IMR-90 (cell line): ENCODE data around the gene PPP1R12B. TPM values are rescaled to one million over a fixed set of nuclear protein-coding genes. Genes with fewer than 3 reads are reported as not detected.
"Not testable (repeated sequence)": the region's sequence is repeated elsewhere in the genome, so short reads cannot be mapped to it uniquely, and the experiment has no call there.

Experiments used
- ATAC-seq: fragments of 200-7000 bp; cut with Tn5 transposase; 2 replicates; pipeline ENCODE4 v1.9.1; 2020; ENCODE audit warnings: low read depth, mild to moderate bottlenecking, moderate library complexity
- BruUV-seq: library from RNA; stranded (reverse); fragments of 400-500 nt; replicated peaks from 2 replicates; lab custom pipeline; 2021; lab: Mats Ljungman, UMichigan
- CTCF ChIA-PET: fragments of 300-600 bp; formaldehyde crosslinking; extraction: SDS; loops from one replicate; lab custom pipeline; 2021; ENCODE audit warnings: antibody characterized with exemption; lab: Yijun Ruan, JAX
- POLR2A ChIA-PET: fragments of 300-600 bp; sonication (Branson Sonifier 250); formaldehyde crosslinking; loops from one replicate; lab custom pipeline; 2022; ENCODE audit warnings: antibody characterized with exemption; ENCODE audit not compliant: unreplicated experiment; lab: Charles Lee
- DNase-seq: peaks from one replicate; pipeline ENCODE4 v3.0.0; 2013
- H2AFZ ChIP-seq: replicated peaks from 2 replicates; pipeline ENCODE3; 2013; ENCODE audit warnings: low read length, mild to moderate bottlenecking; ENCODE audit not compliant: poor library complexity
- H2AK5ac ChIP-seq: 2 replicates; pipeline ENCODE4 v1.6.1; 2013; ENCODE audit warnings: low read depth, low read length, inconsistent platforms
- H2AK9ac ChIP-seq: replicated peaks from 2 replicates; pipeline ENCODE3; 2013; ENCODE audit warnings: mild to moderate bottlenecking, low read depth, low read length, moderate library complexity; ENCODE audit not compliant: poor library complexity
- H2BK120ac ChIP-seq: 2 replicates; pipeline ENCODE4 v1.6.1; 2013; ENCODE audit warnings: low read depth, low read length, inconsistent platforms
- H2BK15ac ChIP-seq: 3 replicates; pipeline ENCODE4 v1.6.1; 2013; ENCODE audit warnings: low read depth, low read length, inconsistent platforms
- H2BK20ac ChIP-seq: 2 replicates; pipeline ENCODE4 v1.6.1; 2013; ENCODE audit warnings: low read depth, mild to moderate bottlenecking, inconsistent platforms, low read length, moderate library complexity
- H2BK5ac ChIP-seq: 2 replicates; pipeline ENCODE4 v1.6.1; 2013; ENCODE audit warnings: mild to moderate bottlenecking, low read depth, low read length, inconsistent platforms; ENCODE audit not compliant: poor library complexity, severe bottlenecking
- H3K14ac ChIP-seq: replicated peaks from 2 replicates; pipeline ENCODE4 v1.6.1; 2013; ENCODE audit warnings: low read depth, low read length, inconsistent platforms
- H3K18ac ChIP-seq: 2 replicates; pipeline ENCODE4 v1.6.1; 2013; ENCODE audit warnings: low read depth, low read length, control low read depth
- H3K23ac ChIP-seq: 2 replicates; pipeline ENCODE4 v1.6.1; 2013; ENCODE audit warnings: low read depth, low read length, inconsistent platforms
- H3K27ac ChIP-seq: 2 replicates; pipeline ENCODE4 v1.5.1; 2013; ENCODE audit warnings: mild to moderate bottlenecking, control low read depth, low read length; ENCODE audit not compliant: insufficient read depth
- H3K27me3 ChIP-seq: 2 replicates; pipeline ENCODE4 v1.6.1; 2013; ENCODE audit warnings: low read length; ENCODE audit not compliant: control insufficient read depth, insufficient read depth
- H3K36me3 ChIP-seq: 2 replicates; pipeline ENCODE4 v1.6.1; 2013; ENCODE audit warnings: low read length, mixed read lengths; ENCODE audit not compliant: control insufficient read depth, insufficient read depth
- H3K4ac ChIP-seq: 2 replicates; pipeline ENCODE4 v1.6.1; 2013; ENCODE audit warnings: low read depth, low read length, inconsistent platforms
- H3K4me1 ChIP-seq: 2 replicates; pipeline ENCODE4 v1.6.1; 2013; ENCODE audit warnings: low read length, mixed read lengths; ENCODE audit not compliant: control insufficient read depth, insufficient read depth
- H3K4me2 ChIP-seq: 2 replicates; pipeline ENCODE4 v1.6.1; 2013; ENCODE audit warnings: low read depth, mild to moderate bottlenecking, control low read depth, low read length, moderate library complexity
- H3K4me3 ChIP-seq: 2 replicates; pipeline ENCODE4 v1.5.1; 2013; ENCODE audit warnings: low read depth, mild to moderate bottlenecking, control low read depth, low read length, moderate library complexity; ENCODE audit not compliant: insufficient read depth
- H3K56ac ChIP-seq: 2 replicates; pipeline ENCODE4 v1.6.1; 2013; ENCODE audit warnings: low read length, inconsistent platforms; ENCODE audit not compliant: insufficient read depth; ENCODE audit errors: extremely low read depth
- H3K79me1 ChIP-seq, 2 experiments: 2 replicates each; pipeline ENCODE4 v1.6.1; 2013; ENCODE audit warnings: low read length in 2 of 2, inconsistent platforms in 1 of 2, low read depth in 1 of 2
- H3K9ac ChIP-seq: 2 replicates; pipeline ENCODE4 v1.6.1; 2013; ENCODE audit warnings: low read depth, low read length, control low read depth
- H3K9me1 ChIP-seq: 2 replicates; pipeline ENCODE4 v1.6.1; 2013; ENCODE audit warnings: low read length, inconsistent platforms; ENCODE audit not compliant: insufficient read depth
- H3K9me3 ChIP-seq: 2 replicates; pipeline ENCODE4 v1.6.1; 2013; ENCODE audit warnings: low read length; ENCODE audit not compliant: control insufficient read depth, insufficient read depth
- H4K20me1 ChIP-seq: 2 replicates; pipeline ENCODE4 v1.6.1; 2013; ENCODE audit warnings: low read length, inconsistent platforms; ENCODE audit not compliant: insufficient read depth
- H4K5ac ChIP-seq: 2 replicates; pipeline ENCODE4 v1.6.1; 2013; ENCODE audit warnings: mild to moderate bottlenecking, low read depth, low read length, control low read depth
- H4K8ac ChIP-seq, 2 experiments: 2 replicates each; pipeline ENCODE4 v1.6.1; 2013; ENCODE audit warnings: low read depth in 2 of 2, low read length in 2 of 2, control low read depth in 1 of 2, inconsistent platforms in 1 of 2
- H4K91ac ChIP-seq: 2 replicates; pipeline ENCODE4 v1.6.1; 2013; ENCODE audit warnings: low read depth, low read length, inconsistent platforms; ENCODE audit not compliant: insufficient read depth
- CEBPB ChIP-seq: IDR thresholded peaks from 2 replicates; pipeline ENCODE4 v1.6.1; 2012; ENCODE audit warnings: low read depth, low read length, improper control_type of control experiment
- CHD1 ChIP-seq: IDR thresholded peaks from 2 replicates; pipeline ENCODE4 v1.6.1; 2012; ENCODE audit warnings: low read depth, low read length, improper control_type of control experiment
- MAFK ChIP-seq: IDR thresholded peaks from 2 replicates; pipeline ENCODE4 v1.6.1; 2012; ENCODE audit warnings: low read depth, low read length, improper control_type of control experiment
- NFE2L2 ChIP-seq: fragments of 150-350 bp; IDR thresholded peaks from 2 replicates; pipeline ENCODE4 v1.6.1; 2016; ENCODE audit warnings: low read depth, mild to moderate bottlenecking, low read length
- RCOR1 ChIP-seq: IDR thresholded peaks from 2 replicates; pipeline ENCODE4 v1.6.1; 2012; ENCODE audit warnings: mild to moderate bottlenecking, low read length, improper control_type of control experiment; ENCODE audit not compliant: insufficient replicate concordance
- RFX5 ChIP-seq: IDR thresholded peaks from 2 replicates; pipeline ENCODE4 v1.8.0; 2012; ENCODE audit warnings: low read depth, mild to moderate bottlenecking, low read length, moderate library complexity
- WGBS, 2 experiments: methylation state at CpG; one replicate each; pipeline versions ENCODE4 v1.1.5 to v1.1.7; 2013; ENCODE audit warnings: missing lambda C conversion rate in 2 of 2; ENCODE audit not compliant: insufficient read length in 1 of 2; ENCODE audit errors: extremely low coverage in 2 of 2; 5-methylcytosine and 5-hydroxymethylcytosine counted together
- dilution Hi-C: fragments of 300-500 bp; cut with HindIII; formaldehyde crosslinking; loops from one replicate; pipeline ENCODE4 v1.14.3; 2018; ENCODE audit warnings: low sequenced_read_pairs; ENCODE audit not compliant: unreplicated experiment
- in situ Hi-C: fragments of 300-500 bp; cut with MboI; formaldehyde crosslinking; loops from 3 replicates; pipeline ENCODE4 v1.14.3; 2019; ENCODE audit warnings: low sequenced_read_pairs, inconsistent platforms, mixed read lengths
- intact Hi-C: fragments of 100-400 bp; cut with micrococcal nuclease; formaldehyde crosslinking; loops from 2 replicates; pipeline ENCODE4 v1.10.0; 2022
- polyA plus RNA-seq, 3 experiments: library from polyadenylated mRNA; depleted of rRNA; stranded (reverse); fragments of >200 nt; gene quantifications; 2 replicates each; pipeline ENCODE4 v1.2.3, GENCODE V29; 2012; ENCODE audit warnings: low replicate concordance in 1 of 3
- total RNA-seq: library from RNA; depleted of rRNA; stranded (reverse); fragments of >200 nt; gene quantifications from 2 replicates; pipeline ENCODE4 v1.2.3, GENCODE V29; 2012
- TF ChIP-seq, protein P1 (sequence below): conservative IDR thresholded peaks from 2 replicates; pipeline ENCODE4 v1.5.1; 2012; ENCODE audit warnings: mild to moderate bottlenecking, low read depth, low read length, improper control_type of control experiment

PPP1R12B gene
- total and polyA plus RNA-seq, 2 of the 4 experiments (the other 2 are of a cell fraction), result 8.5 to 12.0 TPM

DNA sequence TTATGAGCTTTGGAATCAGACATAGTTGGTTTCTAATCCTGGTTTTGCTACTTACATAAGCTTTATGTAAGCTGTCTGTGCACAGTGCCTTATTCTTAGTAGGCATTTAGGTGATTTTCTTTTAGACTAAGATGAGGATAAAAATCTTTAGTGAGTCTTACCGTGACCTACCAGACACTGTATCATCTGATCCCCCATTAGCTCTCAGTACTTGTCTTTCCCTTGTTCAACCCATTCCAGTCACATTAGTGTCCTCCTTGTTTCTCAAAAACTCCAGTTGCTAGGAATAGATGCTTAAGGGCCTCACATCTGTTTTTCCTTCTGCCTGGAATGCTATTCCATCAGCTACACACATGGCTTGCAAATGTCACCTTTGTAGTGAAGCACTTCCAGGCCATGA lies 18.8 kb downstream of the PPP1R12B start:
- H3K23ac ChIP-seq, result no peak overlapping the region
- TF ChIP-seq CEBPB (no peak), MAFK (no peak), RCOR1 (no peak), NFE2L2 (no peak), RFX5 (no peak), CHD1 (no peak)
- TF ChIP-seq, protein P1, sequence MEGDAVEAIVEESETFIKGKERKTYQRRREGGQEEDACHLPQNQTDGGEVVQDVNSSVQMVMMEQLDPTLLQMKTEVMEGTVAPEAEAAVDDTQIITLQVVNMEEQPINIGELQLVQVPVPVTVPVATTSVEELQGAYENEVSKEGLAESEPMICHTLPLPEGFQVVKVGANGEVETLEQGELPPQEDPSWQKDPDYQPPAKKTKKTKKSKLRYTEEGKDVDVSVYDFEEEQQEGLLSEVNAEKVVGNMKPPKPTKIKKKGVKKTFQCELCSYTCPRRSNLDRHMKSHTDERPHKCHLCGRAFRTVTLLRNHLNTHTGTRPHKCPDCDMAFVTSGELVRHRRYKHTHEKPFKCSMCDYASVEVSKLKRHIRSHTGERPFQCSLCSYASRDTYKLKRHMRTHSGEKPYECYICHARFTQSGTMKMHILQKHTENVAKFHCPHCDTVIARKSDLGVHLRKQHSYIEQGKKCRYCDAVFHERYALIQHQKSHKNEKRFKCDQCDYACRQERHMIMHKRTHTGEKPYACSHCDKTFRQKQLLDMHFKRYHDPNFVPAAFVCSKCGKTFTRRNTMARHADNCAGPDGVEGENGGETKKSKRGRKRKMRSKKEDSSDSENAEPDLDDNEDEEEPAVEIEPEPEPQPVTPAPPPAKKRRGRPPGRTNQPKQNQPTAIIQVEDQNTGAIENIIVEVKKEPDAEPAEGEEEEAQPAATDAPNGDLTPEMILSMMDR, result no peak
- peaks cover 7 to 8% of the 10 kb centered on the region in 2 experiments; a peak in 2 of 4 replicates for H3K79me1 ChIP-seq
- no peaks in the 10 kb centered on the region for H3K9me1 ChIP-seq
- no CpG with 5 or more reads among the region's 1 CpG for WGBS, 2 experiments
- H3K4me1 ChIP-seq, result peaks cover 2% of the 10 kb centered on the region
- H3K4me2 ChIP-seq, result no peak overlapping the region
- in situ Hi-C loops, result no loop called here
- no peak overlapping the region for H3K56ac ChIP-seq
- no peak overlapping the region for H3K27ac ChIP-seq
- H3K27me3 ChIP-seq, result no peaks in the 10 kb centered on the region
- DNase-seq (peak; percentile 54), ATAC-seq (no peak)
- no peak overlapping the region for H2AFZ ChIP-seq
- no peak overlapping the region for H2BK5ac ChIP-seq
- no peak overlapping the region for H3K9ac ChIP-seq
- H4K91ac ChIP-seq, result no peak overlapping the region
- H2BK120ac ChIP-seq, result no peak overlapping the region
- H3K4me3 ChIP-seq, result no peak overlapping the region
- H3K18ac ChIP-seq, result no peak overlapping the region
- H4K8ac ChIP-seq, result no peak overlapping the region
- no peaks in the 10 kb centered on the region for H3K36me3 ChIP-seq
- no peak overlapping the region for H2BK15ac ChIP-seq
- no peak overlapping the region for H2AK5ac ChIP-seq
- no peak overlapping the region for H2AK9ac ChIP-seq
- H4K5ac ChIP-seq, result no peak overlapping the region
- CTCF ChIA-PET, result no interaction called here
- dilution Hi-C loops, result no loop called here
- no peak overlapping the region; the same call in 1 of the 2 replicates for H3K14ac ChIP-seq
- no peaks in the 10 kb centered on the region for H3K9me3 ChIP-seq
- no peak overlapping the region for H2BK20ac ChIP-seq
- POLR2A ChIA-PET, result no interaction called here
- H4K20me1 ChIP-seq, result no peaks in the 10 kb centered on the region; the same call in 1 of the 2 replicates
- H3K4ac ChIP-seq, result no peak overlapping the region
- BruUV-seq, result no TSS peak
- intact Hi-C loops, result no loop called here

DNA sequence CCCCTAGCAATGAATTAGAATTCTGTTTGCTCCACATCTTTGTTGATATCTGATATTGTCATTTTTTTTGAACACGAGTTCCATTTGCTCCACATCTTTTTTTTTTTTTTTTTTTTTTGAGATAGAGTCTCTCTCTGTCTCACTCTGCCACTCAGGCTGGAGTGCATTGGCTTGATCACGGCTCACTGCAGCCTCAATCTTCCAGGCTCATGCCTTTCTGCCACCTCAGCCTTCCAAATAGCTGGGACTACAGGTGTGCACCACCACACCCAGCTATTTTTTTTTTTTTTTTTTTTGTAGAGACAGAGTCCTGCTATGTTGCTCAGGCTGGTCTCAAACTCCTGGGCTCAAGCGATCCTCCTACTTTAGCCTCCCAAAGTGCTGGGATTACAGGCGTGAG lies 22.4 kb downstream of the PPP1R12B start:
- BruUV-seq, H3K4me1 ChIP-seq, intact Hi-C loops, H3K4me2 ChIP-seq, H4K91ac ChIP-seq, H2AK5ac ChIP-seq, dilution Hi-C loops, H2BK15ac ChIP-seq, POLR2A ChIA-PET, H3K27ac ChIP-seq, H3K18ac ChIP-seq, H2BK5ac ChIP-seq, H2BK120ac ChIP-seq, DNase-seq, H3K9me1 ChIP-seq, H4K8ac ChIP-seq, in situ Hi-C loops, H4K5ac ChIP-seq, H3K14ac ChIP-seq, H3K9me3 ChIP-seq, H3K56ac ChIP-seq, H3K9ac ChIP-seq, CTCF ChIA-PET, H3K4me3 ChIP-seq, H3K27me3 ChIP-seq, H2AFZ ChIP-seq, H3K23ac ChIP-seq, H3K36me3 ChIP-seq, H2BK20ac ChIP-seq, H3K4ac ChIP-seq, H2AK9ac ChIP-seq, H4K20me1 ChIP-seq, H3K79me1 ChIP-seq, ATAC-seq: not testable (repeated sequence)
- no CpG with 5 or more reads among the region's 4 CpGs for WGBS, 2 experiments
